Endometrial microvascular endothelial cells (primary cell): ENCODE results near the gene OLAH. TPM values are rescaled to one million over a fixed set of nuclear protein-coding genes. Genes with fewer than 3 reads are reported as not detected.

Experiments
- in situ Hi-C: cut with HindIII; loops from 2 replicates; pipeline ENCODE4 v1.10.0; 2017; ENCODE audit warnings: low sequenced_read_pairs, low pct_unique_long_range_greater_than_20kb; ENCODE audit errors: inconsistent ontology term
- total RNA-seq: library from RNA; depleted of rRNA; stranded (reverse); fragments of >200 nt; gene quantifications from one replicate; pipeline ENCODE4 v1.2.3, GENCODE V29; 2015; ENCODE audit errors: inconsistent ontology term

The OLAH gene
- total RNA-seq, 1 donor from 2014 or later: not detected

DNA sequence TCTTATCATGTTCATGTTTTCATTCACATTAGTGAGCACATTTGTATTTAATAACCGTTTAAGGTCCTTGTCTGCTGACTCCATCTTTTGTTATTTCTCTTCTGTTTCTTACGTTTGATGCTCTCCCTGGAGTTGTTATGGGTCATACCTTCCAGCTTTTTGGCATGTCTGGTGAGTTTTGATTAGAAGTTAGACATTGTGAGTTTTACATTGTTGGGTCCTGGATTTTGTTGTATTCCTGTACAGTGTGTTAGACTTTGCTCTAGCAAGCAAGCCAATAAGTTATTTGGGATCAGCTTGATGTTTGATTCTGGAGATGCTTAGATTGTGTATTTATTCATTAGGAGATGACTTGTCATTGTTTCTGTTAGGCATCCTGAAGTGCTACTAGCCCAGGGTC, 16.9 kb downstream of the OLAH start:
- in situ Hi-C loops: no loop called here

DNA sequence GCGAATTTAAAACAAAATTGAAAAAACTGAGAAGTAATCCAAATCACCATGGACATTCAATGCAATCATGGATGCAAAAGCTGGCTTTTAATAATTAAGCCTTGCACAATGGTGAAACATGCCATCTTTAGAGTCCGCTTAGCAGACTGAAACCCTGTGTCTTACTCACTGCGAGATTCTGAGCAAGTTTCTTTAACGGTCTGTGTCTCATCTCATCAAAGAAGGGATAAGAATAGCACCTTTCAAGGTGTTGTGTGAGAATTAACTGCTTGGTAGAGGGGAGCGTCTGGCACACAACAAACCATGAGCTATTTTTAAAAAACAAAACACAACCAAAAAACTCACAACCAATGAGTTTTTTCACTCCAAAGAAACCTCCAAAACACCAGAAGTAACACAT, 23.4 kb downstream of the OLAH start:
- in situ Hi-C loops: no loop called here

DNA sequence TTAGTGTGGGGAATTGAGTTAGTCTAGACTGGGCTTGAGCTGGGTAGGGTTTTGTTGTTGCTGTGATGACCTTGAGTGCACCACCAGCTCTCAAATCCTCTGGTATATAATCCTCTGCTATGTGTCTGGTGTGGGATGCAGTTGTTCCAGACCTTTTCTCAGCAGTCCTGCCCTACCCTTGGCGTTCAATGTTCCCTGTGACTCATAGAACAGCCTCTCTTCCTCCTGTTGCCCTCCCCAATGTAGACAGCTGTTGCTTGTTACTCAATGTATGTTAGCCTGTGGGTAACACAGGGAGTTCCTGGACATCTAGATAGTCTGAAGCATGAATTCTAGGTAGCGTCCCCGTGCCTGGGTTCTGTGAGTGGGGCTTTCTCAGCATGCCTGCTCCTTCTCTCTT, 25.1 kb downstream of the OLAH start:
- in situ Hi-C loops: no loop called here

DNA sequence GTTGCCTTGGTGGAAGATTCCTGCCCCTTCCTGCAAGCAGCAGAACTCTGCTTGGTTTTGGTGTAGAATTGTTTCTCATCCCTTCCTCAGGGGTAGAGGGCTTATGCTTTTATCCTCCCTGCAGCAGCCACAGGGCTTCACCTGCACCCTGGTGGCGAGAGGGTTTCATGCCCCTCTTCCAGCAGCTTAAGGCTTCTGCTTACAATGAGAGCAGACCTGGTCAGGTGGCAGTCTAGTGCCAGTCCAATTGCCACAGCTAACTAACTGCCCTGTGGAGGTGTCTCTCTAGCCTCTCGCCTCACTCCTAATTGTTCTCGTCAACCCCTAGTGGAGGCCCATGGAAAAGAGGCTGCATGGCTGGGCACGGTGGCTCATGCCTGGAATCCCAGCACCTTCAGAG, 25.5 kb downstream of the OLAH start:
- in situ Hi-C loops: no loop called here

DNA sequence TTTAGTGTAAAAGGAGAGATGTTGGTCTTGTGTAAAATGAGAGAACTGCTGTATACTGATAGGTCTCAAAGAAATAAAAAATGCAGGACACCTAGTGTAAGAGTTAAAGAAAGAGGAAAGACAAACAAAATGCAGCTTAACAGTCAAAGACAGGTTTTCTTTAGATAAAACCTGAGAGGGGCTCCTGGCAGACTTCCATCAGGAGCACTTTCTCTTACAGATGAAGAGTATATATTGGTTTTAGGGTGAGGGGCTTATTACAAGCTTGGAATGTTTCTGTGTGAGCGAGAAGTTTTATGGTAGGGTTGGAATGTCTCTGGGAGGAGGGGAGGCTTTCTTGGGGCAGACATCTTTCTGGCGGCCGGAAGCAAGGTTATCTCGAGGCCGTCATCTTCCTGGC, 28.6 kb downstream of the OLAH start:
- in situ Hi-C loops: no loop called here

DNA sequence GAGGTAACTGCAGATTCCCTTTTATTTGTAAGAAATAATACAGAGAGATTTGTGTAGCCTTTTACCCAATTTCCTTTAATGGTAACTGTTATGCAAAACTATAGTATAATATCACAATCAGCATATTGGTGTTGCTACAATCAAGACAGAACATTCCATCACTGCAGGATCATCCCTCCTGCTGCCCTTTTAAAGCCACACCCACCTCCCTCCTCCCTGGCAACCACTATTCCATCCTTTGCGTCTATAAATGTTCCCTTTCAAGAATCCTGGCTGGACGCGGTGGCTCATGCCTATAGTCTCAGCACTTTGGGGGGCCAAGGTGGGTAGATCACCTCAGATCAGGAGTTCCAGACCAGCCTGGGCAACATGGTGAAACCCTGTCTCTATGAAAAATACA, 31.7 kb downstream of the OLAH start:
- in situ Hi-C loops: no loop called here

DNA sequence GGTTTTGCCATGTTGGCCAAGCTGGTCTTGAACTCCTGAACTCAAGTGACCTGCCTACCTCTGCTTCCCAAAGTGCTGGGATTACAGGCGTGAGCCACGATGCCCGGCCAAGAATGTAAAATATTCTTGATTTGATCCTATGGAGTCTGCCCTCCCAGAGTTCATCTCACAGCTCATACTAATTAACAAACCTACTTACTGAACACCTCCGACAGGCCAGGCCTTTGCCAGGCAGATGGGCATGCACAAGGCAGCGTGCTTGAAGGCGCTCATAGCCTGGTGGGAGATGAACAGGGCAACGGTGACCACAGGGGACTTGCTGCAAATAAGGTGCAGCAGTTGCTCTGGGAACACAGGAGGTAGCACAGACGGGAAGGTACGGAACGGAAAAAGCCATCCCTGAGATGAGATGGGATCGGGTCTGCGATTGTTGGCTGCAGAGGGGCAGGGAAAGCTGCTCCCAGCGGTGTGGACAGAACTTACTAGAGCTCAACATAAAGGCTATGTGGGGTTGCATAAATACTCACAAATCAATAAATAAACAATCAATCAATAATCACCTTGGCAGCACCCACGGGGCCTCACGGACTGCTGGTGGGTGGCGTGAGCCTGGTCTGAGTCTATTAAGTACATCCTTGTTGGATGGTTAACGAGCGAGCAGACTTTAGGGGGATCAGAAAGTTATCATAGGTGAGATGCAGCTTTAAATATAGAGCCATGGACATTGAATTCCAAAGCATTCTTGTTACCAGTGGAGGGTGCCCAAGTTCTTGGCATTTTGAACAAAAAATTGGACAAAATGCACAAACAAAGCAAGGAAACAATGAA, 40.1 kb downstream of the OLAH start:
- in situ Hi-C loops: no loop called here

DNA sequence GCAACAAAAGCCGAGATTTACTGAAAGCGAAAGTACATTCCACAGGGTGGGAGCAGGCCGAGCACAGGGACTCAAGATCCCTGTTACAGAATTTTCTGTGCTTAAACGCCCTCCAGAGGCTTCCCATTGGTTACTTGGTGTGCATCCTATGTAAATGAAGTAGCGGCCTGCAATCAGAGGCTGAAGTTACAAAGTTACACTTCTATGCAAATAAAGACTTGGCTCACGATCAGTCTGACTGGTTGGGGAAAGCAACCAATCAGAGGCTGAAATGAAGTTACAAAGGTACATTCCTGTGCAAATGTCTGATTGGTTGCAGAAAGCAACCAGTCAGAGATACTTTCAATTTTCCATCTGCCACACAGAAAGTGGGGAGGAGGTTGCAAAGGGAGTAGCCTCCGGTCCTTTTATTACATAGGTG, 40.8 kb downstream of the OLAH start:
- in situ Hi-C loops: no loop called here

DNA sequence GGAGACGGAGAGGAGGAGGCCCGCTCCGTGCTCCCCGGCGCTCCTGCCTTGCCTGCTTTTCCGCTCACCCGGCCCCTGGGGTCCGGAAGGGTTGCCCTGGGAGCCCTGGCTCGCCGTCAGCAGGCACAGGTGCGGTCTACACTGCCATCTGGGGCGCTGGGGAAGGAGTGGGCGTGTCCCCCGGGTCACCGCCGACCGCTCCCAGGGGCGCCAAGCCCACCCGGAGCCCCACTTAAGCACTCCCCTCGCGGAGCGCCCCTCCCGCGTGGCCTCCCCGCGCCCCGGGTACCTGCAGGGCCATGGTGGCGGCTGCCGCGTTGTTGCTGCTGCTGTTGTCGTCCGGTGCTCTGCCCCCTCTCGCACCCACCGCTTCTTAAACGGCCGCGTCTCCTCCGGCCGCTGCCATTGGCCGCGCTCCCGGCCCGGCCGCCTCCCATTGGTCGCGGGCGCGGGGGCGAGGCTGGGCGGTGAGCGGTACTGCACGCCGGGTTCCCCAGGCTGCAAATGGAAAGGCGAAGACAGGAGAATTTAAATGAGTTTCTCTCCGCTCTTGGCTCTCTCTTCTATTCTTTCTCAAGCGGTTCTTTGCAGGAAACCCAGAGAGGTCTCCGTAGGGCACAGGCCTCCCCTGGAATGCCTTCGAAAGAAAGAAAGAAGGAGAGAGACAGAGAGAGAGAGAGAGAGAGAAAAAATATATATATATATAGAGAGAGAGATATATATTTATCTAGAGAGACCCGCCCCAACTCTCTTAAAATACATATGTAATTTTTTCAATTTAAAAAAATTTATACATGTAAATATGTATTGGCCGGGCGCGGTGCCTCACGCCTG, 44.9 kb downstream of the OLAH start, which contains the start of gene ACBD7:
Gene ACBD7 (minus strand): TSS at position 349 of the 834 bp plus-strand sequence. CDS start 48 bp downstream, at position 301.
- in situ Hi-C loops: no loop called here

DNA sequence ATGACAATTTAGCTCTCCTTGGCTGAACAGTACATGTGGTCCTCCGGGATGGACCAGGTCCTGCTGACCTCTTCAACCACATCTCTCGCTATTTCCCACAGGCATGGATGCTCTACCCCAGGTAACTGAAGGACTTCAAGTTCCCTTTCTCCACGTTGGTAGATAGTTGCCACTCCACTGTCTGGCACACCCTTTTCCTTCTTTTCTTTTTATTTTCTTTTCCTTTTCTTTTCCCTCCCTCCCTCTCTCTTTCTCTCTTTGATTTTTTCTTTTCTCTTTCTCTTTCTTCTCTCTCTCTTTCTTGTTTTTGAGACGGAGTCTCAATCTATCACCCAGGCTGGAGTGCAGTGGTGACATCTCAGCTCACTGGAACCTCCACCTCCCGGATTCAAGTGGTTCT, 47.7 kb downstream of the OLAH start:
- in situ Hi-C loops: no loop called here

DNA sequence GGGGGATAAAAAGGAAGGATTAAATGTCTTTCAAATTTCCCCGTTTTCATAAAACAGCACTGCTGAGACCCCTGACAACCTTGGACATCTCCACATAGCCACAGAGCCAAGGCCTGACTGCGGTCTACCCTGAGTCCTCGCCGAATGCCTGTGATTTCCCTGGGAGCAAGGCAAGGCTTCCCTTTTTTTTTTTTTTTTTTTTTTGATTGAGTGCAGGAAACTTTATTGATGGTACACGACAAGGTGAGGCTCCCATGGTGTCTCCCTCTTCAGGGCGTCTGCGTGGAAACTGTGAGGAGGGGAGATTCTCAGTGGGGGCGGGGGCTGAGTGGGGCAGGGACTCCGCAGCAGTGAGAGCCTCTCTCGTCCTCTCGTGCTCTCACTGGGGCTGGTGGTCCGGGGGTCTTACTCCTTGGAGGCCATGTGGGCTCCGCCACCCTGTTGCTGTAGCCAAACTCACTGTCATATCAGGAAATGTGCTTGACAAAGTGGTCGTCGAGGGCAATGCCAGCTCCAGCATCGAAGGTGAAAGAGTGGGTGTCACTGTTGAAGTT, 49.2 kb downstream of the OLAH start:
- in situ Hi-C loops: no loop called here

DNA sequence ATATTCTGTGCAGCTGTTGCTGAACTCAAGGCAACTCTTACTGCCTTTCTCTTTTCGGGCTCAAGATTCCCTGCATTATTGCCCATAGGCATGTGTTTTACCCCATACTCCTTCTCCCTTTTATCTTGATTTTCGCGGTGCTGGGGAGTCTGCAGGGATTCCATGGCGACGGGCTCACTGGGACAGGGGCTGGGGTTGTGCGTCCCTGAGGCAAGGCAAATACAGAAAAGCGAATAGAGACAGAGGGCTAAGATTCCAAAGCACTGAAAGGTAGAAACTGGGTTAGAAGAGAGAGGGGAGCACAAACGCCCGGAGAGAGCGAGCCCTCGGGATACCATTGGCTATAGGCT, 52.9 kb downstream of the OLAH start:
- in situ Hi-C loops: no loop called here

DNA sequence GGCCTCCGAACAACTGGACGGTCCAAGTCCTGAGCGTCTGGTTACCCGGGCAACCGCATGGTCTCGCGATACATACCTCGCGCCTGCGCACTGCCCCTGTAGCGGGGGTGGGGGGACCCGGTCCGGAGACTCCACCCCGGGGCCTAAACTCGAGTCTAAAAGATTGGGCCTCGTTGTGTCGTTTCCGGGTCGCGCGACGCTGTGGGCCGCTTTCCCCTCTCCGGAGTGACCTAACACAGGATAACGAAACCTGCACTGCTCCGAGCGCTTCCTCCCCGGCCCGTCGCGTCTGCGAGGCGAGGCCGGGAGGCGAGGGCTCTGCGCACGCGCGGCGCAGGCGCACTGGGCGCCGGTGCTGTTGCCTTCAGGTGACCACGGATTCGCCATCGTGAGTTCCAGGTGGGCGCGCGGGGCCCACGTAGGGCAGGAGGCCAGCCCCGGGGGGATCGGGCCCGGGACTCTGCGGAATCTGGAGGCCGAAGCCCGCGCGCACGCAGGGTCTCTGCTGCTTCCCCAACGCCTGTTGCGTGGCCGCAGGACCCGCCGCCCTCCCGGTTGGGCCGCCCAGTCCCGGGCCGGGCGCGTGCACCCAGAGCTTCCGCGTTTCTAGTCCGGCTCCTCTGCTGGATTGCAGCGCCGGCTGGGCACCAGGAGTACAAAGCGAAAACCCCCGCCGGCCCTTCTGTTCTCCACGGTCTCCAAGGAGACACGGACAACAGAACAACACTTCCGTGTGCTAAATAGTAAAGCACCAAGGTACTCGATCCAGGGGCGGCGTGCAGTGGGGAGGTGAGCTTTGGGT, 53.5 kb downstream of the OLAH start, which contains the start of gene RPP38:
Gene RPP38 (plus strand): TSS at position 345 of the 802 bp plus-strand sequence. CDS start 5,960 bp downstream, outside the sequence.
- in situ Hi-C loops: no loop called here

DNA sequence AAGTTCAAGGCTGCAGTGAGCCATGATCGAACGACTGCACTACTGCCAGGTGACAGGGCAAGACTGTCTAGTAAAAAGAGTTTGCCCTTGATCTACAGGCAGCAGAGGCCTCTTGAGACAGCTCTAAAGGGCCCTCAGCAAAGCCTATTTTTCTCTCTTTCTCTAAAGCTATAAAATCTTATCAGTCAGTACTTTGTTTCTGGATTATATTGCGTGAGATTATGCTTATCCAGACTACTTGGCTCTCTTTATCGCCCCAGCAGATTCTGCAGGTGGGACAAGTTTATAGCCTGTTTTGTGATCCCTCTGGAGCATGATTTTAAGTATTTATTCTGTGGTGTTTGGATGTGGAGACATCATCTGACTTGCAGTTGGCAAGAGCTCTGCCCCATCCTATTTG, 56.1 kb downstream of the OLAH start:
- in situ Hi-C loops: no loop called here

DNA sequence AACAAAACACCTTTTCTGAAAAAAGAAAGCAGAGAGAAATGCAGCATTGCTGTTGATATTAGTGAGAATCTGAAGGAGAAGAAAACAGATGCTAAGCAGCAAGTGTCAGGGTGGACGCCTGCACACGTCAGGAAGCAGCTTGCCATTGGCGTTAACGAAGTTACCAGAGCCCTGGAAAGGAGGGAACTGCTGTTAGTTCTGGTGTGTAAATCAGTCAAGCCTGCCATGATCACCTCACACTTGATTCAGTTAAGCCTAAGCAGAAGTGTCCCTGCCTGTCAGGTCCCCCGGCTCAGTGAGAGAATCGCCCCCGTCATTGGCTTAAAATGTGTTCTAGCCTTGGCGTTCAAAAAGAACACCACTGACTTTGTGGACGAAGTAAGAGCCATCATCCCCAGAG, 59.8 kb downstream of the OLAH start:
- in situ Hi-C loops: no loop called here

DNA sequence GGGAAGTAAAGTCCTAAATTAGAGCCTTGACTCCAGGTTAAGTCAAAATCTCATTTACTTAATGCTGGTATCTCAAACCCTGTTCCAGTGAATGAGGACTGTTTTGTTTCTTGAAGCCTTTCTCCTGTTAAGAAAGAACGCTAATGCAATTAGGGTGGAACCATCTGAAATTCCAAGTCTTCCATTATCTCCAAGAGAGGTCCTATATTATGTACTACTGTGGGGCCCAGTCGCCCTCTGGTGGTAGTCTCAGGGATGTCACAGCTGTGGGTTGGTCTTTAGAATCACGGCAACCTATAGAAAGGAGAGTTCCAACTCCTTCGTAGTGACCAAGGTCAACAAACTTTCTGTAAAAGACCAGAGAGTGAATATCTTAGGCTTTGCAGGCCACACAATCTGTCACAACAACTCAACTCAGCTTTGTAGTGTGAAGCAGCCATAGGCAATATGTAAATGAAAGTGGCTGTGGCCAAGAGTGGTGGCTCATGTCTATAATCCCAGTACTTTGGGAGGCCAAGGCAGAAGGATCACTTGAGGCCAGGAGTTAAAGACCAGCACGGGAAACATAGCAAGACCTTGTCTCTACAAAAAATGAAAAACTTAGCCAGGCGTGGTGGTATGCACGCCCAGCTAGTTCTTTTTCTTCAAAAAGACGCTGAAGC, 62.7 kb downstream of the OLAH start:
- in situ Hi-C loops: no loop called here

DNA sequence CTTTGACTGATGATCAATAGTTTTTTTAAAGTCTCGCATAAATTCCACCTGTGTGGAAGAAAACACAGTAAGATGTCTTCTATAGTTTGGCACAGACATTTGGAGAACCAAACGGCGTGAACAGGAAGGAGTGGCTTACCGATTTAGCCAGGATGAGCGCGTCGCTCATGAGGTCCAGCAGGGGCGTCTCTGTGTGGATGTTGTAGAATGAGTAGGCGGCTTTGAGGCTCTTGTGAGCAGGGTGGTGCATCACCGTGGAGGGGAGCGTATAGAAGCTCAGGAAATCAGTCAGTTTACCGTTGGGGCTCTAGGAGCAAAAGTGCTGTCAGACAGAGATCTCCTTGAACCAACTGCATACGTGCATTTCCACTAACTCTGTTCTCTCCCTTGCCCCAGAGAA, 68.9 kb downstream of the OLAH start:
- in situ Hi-C loops: no loop called here

DNA sequence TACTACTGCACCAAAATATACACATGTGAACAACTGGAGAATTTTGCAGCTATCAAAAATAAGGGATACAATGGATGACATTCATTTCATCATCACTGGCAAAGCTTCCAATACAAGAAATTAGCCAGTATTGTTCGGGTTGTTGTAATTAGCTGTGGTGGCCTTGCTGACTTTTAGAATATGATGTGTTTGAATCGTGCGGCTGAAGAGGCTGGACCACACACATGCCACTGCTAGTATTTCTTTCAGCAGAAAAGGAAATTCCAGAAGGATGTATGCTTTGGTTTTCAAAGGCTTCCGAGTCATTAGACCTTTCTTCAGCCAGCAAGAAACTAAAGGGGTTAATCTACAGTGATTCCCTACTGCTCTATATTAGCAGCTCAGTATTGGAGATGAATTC, 70.0 kb downstream of the OLAH start:
- in situ Hi-C loops: no loop called here
